HG02571 (cell line): ENCODE measurements around the gene PTGES3L.

Source experiments
- ATAC-seq: cut with Tn5 transposase; IDR thresholded peaks from one replicate; pipeline ENCODE4 v1.9.1; 2021; ENCODE audit warnings: mild to moderate bottlenecking, moderate library complexity; ENCODE audit not compliant: unreplicated experiment

The PTGES3L gene

GRCh38 chr17:42979511-42980273, at the start of gene PTGES3L:
Gene PTGES3L, minus strand, starts transcription at chr17:42980080. Its CDS starts 27 bp downstream, at chr17:42980053.
- no peak for ATAC-seq

- ATAC-seq = no peak
These were observed 48.5 kb upstream of the PTGES3L start for GRCh38 chr17:43028221-43028861.

- ATAC-seq = no peak
These were observed 47.5 kb upstream of the PTGES3L start for GRCh38 chr17:43027091-43028032.

- ATAC-seq = no peak
These were observed 46.7 kb upstream of the PTGES3L start for GRCh38 chr17:43026595-43026994.

- no peak for ATAC-seq
These were observed 46.1 kb upstream of the PTGES3L start for GRCh38 chr17:43025766-43026537.

GRCh38 chr17:43025290-43025657, 45.4 kb upstream of the PTGES3L start:
- no peak for ATAC-seq

GRCh38 chr17:43024407-43025289, 44.8 kb upstream of the PTGES3L start, which contains the start of gene RND2:
Gene RND2, plus strand, starts transcription at chr17:43025231. Its CDS starts 117 bp downstream, at chr17:43025348.
- ATAC-seq = no peak

GRCh38 chr17:43021741-43022512, 42.0 kb upstream of the PTGES3L start, which contains the start of gene VAT1:
Gene VAT1, minus strand, starts transcription at chr17:43022385. Its CDS starts 63 bp downstream, at chr17:43022322.
- ATAC-seq = no peak

- ATAC-seq = no peak
These were observed 41.2 kb upstream of the PTGES3L start for GRCh38 chr17:43020789-43021740.

GRCh38 chr17:43020030-43020621, 40.2 kb upstream of the PTGES3L start:
- ATAC-seq = no peak

- no peak for ATAC-seq
These were observed 39.5 kb upstream of the PTGES3L start for GRCh38 chr17:43019418-43019817.

GRCh38 chr17:43018932-43019331, 39.1 kb upstream of the PTGES3L start:
- no peak for ATAC-seq

- no peak for ATAC-seq
These were observed 38.4 kb upstream of the PTGES3L start for GRCh38 chr17:43018008-43018853.

- no peak for ATAC-seq
These were observed 36.3 kb upstream of the PTGES3L start for GRCh38 chr17:43016216-43016615.

GRCh38 chr17:43015579-43015978, 35.7 kb upstream of the PTGES3L start:
- no peak for ATAC-seq
